HEK293 (cell line): Measurements from ENCODE around the gene FAM216B.

Experiments used
- BCL11B ChIP-seq: fragments of 450-650 bp; formaldehyde crosslinking; IDR thresholded peaks from 2 replicates; pipeline ENCODE4 v1.5.1; 2016; ENCODE audit warnings: low read depth, missing biosample characterization, missing genetic modification characterization
- GLI2 ChIP-seq: fragments of 450-650 bp; formaldehyde crosslinking; IDR thresholded peaks from 2 replicates; pipeline ENCODE4; 2017; ENCODE audit warnings: missing biosample characterization, missing genetic modification characterization, low read depth, borderline replicate concordance
- HOXA7 ChIP-seq: sonication (generic); formaldehyde crosslinking; IDR thresholded peaks from 2 replicates; pipeline ENCODE4 v1.8.1; 2022; ENCODE audit warnings: missing genetic modification reagents, borderline replicate concordance
- HOXC10 ChIP-seq: sonication (generic); formaldehyde crosslinking; IDR thresholded peaks from 2 replicates; pipeline ENCODE4 v1.8.1; 2023; ENCODE audit warnings: mild to moderate bottlenecking, missing genetic modification reagents
- INSM2 ChIP-seq: fragments of 450-650 bp; formaldehyde crosslinking; IDR thresholded peaks from 2 replicates; pipeline ENCODE4 v1.5.1; 2016; ENCODE audit warnings: missing biosample characterization, missing genetic modification characterization
- PRDM6 ChIP-seq: fragments of 450-650 bp; formaldehyde crosslinking; IDR thresholded peaks from 2 replicates; pipeline ENCODE4 v1.5.1; 2017; ENCODE audit warnings: missing biosample characterization, missing genetic modification characterization
- REST ChIP-seq: fragments of 450-650 bp; formaldehyde crosslinking; IDR thresholded peaks from 2 replicates; pipeline ENCODE4 v1.5.1; 2016; ENCODE audit warnings: missing biosample characterization, missing genetic modification characterization
- TSHZ1 ChIP-seq: fragments of 450-650 bp; formaldehyde crosslinking; IDR thresholded peaks from 2 replicates; pipeline ENCODE4 v1.5.1; 2016; ENCODE audit warnings: missing biosample characterization, missing genetic modification characterization, borderline replicate concordance
- ZBTB26 ChIP-seq: fragments of 450-650 bp; formaldehyde crosslinking; optimal IDR thresholded peaks from 2 replicates; pipeline ENCODE3; 2016; ENCODE audit warnings: missing biosample characterization, mild to moderate bottlenecking, missing genetic modification characterization
- ZFP37 ChIP-seq: fragments of 450-650 bp; formaldehyde crosslinking; IDR thresholded peaks from 2 replicates; pipeline ENCODE4 v1.5.1; 2016; ENCODE audit warnings: missing biosample characterization, missing genetic modification characterization
- ZNF26 ChIP-seq: fragments of 450-650 bp; formaldehyde crosslinking; IDR thresholded peaks from 2 replicates; pipeline ENCODE4 v1.5.1; 2016; ENCODE audit warnings: missing biosample characterization, missing genetic modification characterization
- ZNF366 ChIP-seq: fragments of 450-650 bp; formaldehyde crosslinking; conservative IDR thresholded peaks from 2 replicates; pipeline ENCODE4 v1.5.1; 2016; ENCODE audit warnings: missing biosample characterization, missing genetic modification characterization
- ZNF391 ChIP-seq: fragments of 450-650 bp; formaldehyde crosslinking; IDR thresholded peaks from 2 replicates; pipeline ENCODE4 v1.5.1; 2016; ENCODE audit warnings: low read depth, missing biosample characterization, missing genetic modification characterization, borderline replicate concordance
- ZNF449 ChIP-seq: fragments of 450-650 bp; formaldehyde crosslinking; IDR thresholded peaks from 2 replicates; pipeline ENCODE4 v1.5.1; 2017; ENCODE audit warnings: missing biosample characterization, mild to moderate bottlenecking, missing genetic modification characterization, moderate library complexity
- ZNF560 ChIP-seq: fragments of 450-650 bp; formaldehyde crosslinking; IDR thresholded peaks from 2 replicates; pipeline ENCODE4 v1.5.1; 2017; ENCODE audit warnings: missing biosample characterization, missing genetic modification characterization, borderline replicate concordance
- ZNF621 ChIP-seq: fragments of 450-650 bp; formaldehyde crosslinking; IDR thresholded peaks from 2 replicates; pipeline ENCODE4 v1.5.1; 2017; ENCODE audit warnings: missing biosample characterization, missing genetic modification characterization
- ZNF624 ChIP-seq: fragments of 450-650 bp; formaldehyde crosslinking; IDR thresholded peaks from 2 replicates; pipeline ENCODE4 v1.5.1; 2017; ENCODE audit warnings: missing biosample characterization, missing genetic modification characterization
- ZNF677 ChIP-seq: fragments of 450-650 bp; IDR thresholded peaks from 2 replicates; pipeline ENCODE4 v1.5.0; 2018; ENCODE audit warnings: missing biosample characterization, mild to moderate bottlenecking, missing genetic modification characterization, moderate library complexity
- ZNF747 ChIP-seq: fragments of 450-650 bp; formaldehyde crosslinking; IDR thresholded peaks from 2 replicates; pipeline ENCODE4 v1.5.1; 2016; ENCODE audit warnings: missing biosample characterization, missing genetic modification characterization
- ZNF785 ChIP-seq: fragments of 450-650 bp; formaldehyde crosslinking; IDR thresholded peaks from 2 replicates; pipeline ENCODE4 v1.5.1; 2016; ENCODE audit warnings: missing biosample characterization, missing genetic modification characterization
- ZNF791 ChIP-seq: fragments of 450-650 bp; formaldehyde crosslinking; IDR thresholded peaks from 2 replicates; pipeline ENCODE4 v1.5.1; 2016; ENCODE audit warnings: missing biosample characterization, missing genetic modification characterization
- ZSCAN18 ChIP-seq: fragments of 450-650 bp; formaldehyde crosslinking; IDR thresholded peaks from 2 replicates; pipeline ENCODE4 v1.5.1; 2016; ENCODE audit warnings: missing biosample characterization, missing genetic modification characterization
- ZXDB ChIP-seq: fragments of 450-650 bp; formaldehyde crosslinking; IDR thresholded peaks from 2 replicates; pipeline ENCODE4 v1.5.1; 2016; ENCODE audit warnings: missing biosample characterization, missing genetic modification characterization

Gene FAM216B

GRCh38 chr13:42762917-42763316 is 18.5 kb upstream of the FAM216B start (continued):
- TF ChIP-seq INSM2 (tag by site-specific recombination), result peak; percentile 53; the same call in 1 of the 2 replicates
- TF ChIP-seq REST (tag by site-specific recombination), result no peak
- TF ChIP-seq BCL11B (tag by site-specific recombination), result no peak
- no peak for TF ChIP-seq ZNF621 (tag by site-specific recombination)
- TF ChIP-seq ZNF747 (tag by site-specific recombination), result no peak
- no peak for TF ChIP-seq ZNF391 (tag by site-specific recombination)
- TF ChIP-seq ZNF785 (tag by site-specific recombination), result no peak
- no peak for TF ChIP-seq ZBTB26 (tag by site-specific recombination)
- no peak for TF ChIP-seq ZFP37 (tag by site-specific recombination)
- TF ChIP-seq ZNF677 (tag by site-specific recombination), result no peak
- no peak for TF ChIP-seq GLI2 (tag by site-specific recombination)
- TF ChIP-seq HOXC10, result no peak
- no peak for TF ChIP-seq ZXDB (tag by site-specific recombination)
- TF ChIP-seq ZNF624 (tag by site-specific recombination), result no peak
- no peak for TF ChIP-seq HOXA7
- TF ChIP-seq TSHZ1 (tag by site-specific recombination), result no peak
- no peak for TF ChIP-seq ZNF366 (tag by site-specific recombination)
- no peak for TF ChIP-seq ZNF791
- TF ChIP-seq ZNF449 (tag by site-specific recombination), result no peak
- TF ChIP-seq PRDM6 (tag by site-specific recombination), result 0 out of 2 replicates have a peak, but pooled peaks have one; percentile 21
- 0 out of 2 replicates have a peak, but pooled peaks have one; percentile 25 for TF ChIP-seq ZNF26 (tag by site-specific recombination)
- no peak for TF ChIP-seq ZSCAN18 (tag by site-specific recombination)
- no peak for TF ChIP-seq ZNF560 (tag by site-specific recombination)
